HL-60/S4 treated with phorbol 12-myristate 13-acetate at 8.2 ng/mL for 4 days and 3 days (cell line): Measurements from ENCODE around the gene PYY.

Experiments
- in situ Hi-C: fragments of 300-500 bp; cut with MboI; formaldehyde crosslinking; loops from 2 replicates; pipeline ENCODE4 v1.15.0; 2022; ENCODE audit warnings: low sequenced_read_pairs

The PYY gene

GRCh38 chr17:43949781-43950180, 4.0 kb downstream of the PYY start:
- in situ Hi-C loops = loop anchor here (25.0 kb wide), 1 partner anchor 213 kb away; the partner anchor contains the start of gene ASB16

- in situ Hi-C loops = loop anchor here (25.0 kb wide), 1 partner anchor 216 kb away; the partner anchor contains the start of gene ASB16
Observed at GRCh38 chr17:43946781-43947180, 7.0 kb downstream of the PYY start.

GRCh38 chr17:43945074-43945829, 8.5 kb downstream of the PYY start:
- in situ Hi-C loops = loop anchor here (25.0 kb wide), 1 partner anchor 217 kb away; the partner anchor contains the start of gene ASB16

- in situ Hi-C loops = loop anchor here (25.0 kb wide), 1 partner anchor 220 kb away; the partner anchor contains the start of gene ASB16
Observed at GRCh38 chr17:43942051-43942685, 11.6 kb downstream of the PYY start, which contains the start of gene PPY. Gene PPY (minus strand): TSS chr17:43942476. CDS start chr17:43941654, 822 bp downstream.

- in situ Hi-C loops = loop anchor here (25.0 kb wide), 1 partner anchor 222 kb away; the partner anchor contains the start of gene ASB16
Observed at GRCh38 chr17:43940630-43941029, 13.1 kb downstream of the PYY start.

- in situ Hi-C loops = loop anchor here (25.0 kb wide), 1 partner anchor 222 kb away; the partner anchor contains the start of gene ASB16
Observed at GRCh38 chr17:43939886-43940285, 13.9 kb downstream of the PYY start.

GRCh38 chr17:43939452-43939851, 14.3 kb downstream of the PYY start:
- in situ Hi-C loops = loop anchor here (25.0 kb wide), 1 partner anchor 223 kb away; the partner anchor contains the start of gene ASB16

- in situ Hi-C loops = loop anchor here (25.0 kb wide), 1 partner anchor 223 kb away; the partner anchor contains the start of gene ASB16
Observed at GRCh38 chr17:43938838-43939182, 14.9 kb downstream of the PYY start.

GRCh38 chr17:43936434-43936833, 17.3 kb downstream of the PYY start:
- in situ Hi-C loops = loop anchor here (25.0 kb wide), 1 partner anchor 226 kb away; the partner anchor contains the start of gene ASB16

- in situ Hi-C loops = loop anchor here (25.0 kb wide), 1 partner anchor 226 kb away; the partner anchor contains the start of gene ASB16
Observed at GRCh38 chr17:43935926-43936261, 17.8 kb downstream of the PYY start.

- in situ Hi-C loops = loop anchor here (25.0 kb wide), 1 partner anchor 227 kb away; the partner anchor contains the start of gene ASB16
Observed at GRCh38 chr17:43935204-43935925, 18.4 kb downstream of the PYY start.

GRCh38 chr17:43932923-43933322, 20.8 kb downstream of the PYY start:
- in situ Hi-C loops = loop anchor here (25.0 kb wide), 1 partner anchor 229 kb away; the partner anchor contains the start of gene ASB16

GRCh38 chr17:43932357-43932756, 21.4 kb downstream of the PYY start:
- in situ Hi-C loops = loop anchor here (25.0 kb wide), 1 partner anchor 230 kb away; the partner anchor contains the start of gene ASB16

- in situ Hi-C loops = loop anchor here (25.0 kb wide), 1 partner anchor 231 kb away; the partner anchor contains the start of gene ASB16
Observed at GRCh38 chr17:43931062-43931571, 22.6 kb downstream of the PYY start.

GRCh38 chr17:43928609-43929008, 25.1 kb downstream of the PYY start:
- in situ Hi-C loops = loop anchor here (25.0 kb wide), 1 partner anchor 234 kb away; the partner anchor contains the start of gene ASB16

- in situ Hi-C loops = loop anchor here (25.0 kb wide), 1 partner anchor 234 kb away; the partner anchor contains the start of gene ASB16
Observed at GRCh38 chr17:43927929-43928328, 25.8 kb downstream of the PYY start.

GRCh38 chr17:43927060-43927864, 26.5 kb downstream of the PYY start:
- in situ Hi-C loops = loop anchor here (25.0 kb wide), 1 partner anchor 235 kb away; the partner anchor contains the start of gene ASB16

- in situ Hi-C loops = no loop called here
Observed at GRCh38 chr17:43924558-43924957, 29.2 kb downstream of the PYY start.

- in situ Hi-C loops = no loop called here
Observed at GRCh38 chr17:43920500-43921095, 33.1 kb downstream of the PYY start.
